DMS53 treated with DMSO at 0.1 percent for 48 hours (cell line): ENCODE data around the gene KRTAP5-6.
"Not testable (repeated sequence)": the region's sequence is repeated elsewhere in the genome, so short reads cannot be mapped to it uniquely, and the experiment has no call there.

Experiments used
- DNase-seq: peaks from one replicate; lab custom pipeline; 2025; ENCODE audit not compliant: unreplicated experiment; lab: John Stamatoyannopoulos, UW

Gene KRTAP5-6

GRCh38 chr11:1661454-1662269 is 35.3 kb upstream of the KRTAP5-6 start:
- DNase-seq, result not testable (repeated sequence)

GRCh38 chr11:1662699-1663283 is 34.2 kb upstream of the KRTAP5-6 start:
- not testable (repeated sequence) for DNase-seq

GRCh38 chr11:1665313-1665712 is 31.7 kb upstream of the KRTAP5-6 start:
- DNase-seq, result no peak

- DNase-seq, result no peak
Observed at GRCh38 chr11:1667121-1667850, 29.7 kb upstream of the KRTAP5-6 start.

GRCh38 chr11:1667906-1668305 is 29.1 kb upstream of the KRTAP5-6 start:
- DNase-seq, result no peak

GRCh38 chr11:1668911-1669473 is 28.0 kb upstream of the KRTAP5-6 start:
- DNase-seq, result no peak

GRCh38 chr11:1669546-1670218 is 27.3 kb upstream of the KRTAP5-6 start:
- no peak for DNase-seq

GRCh38 chr11:1670457-1670856 is 26.5 kb upstream of the KRTAP5-6 start:
- not testable (repeated sequence) for DNase-seq

- DNase-seq, result no peak
Observed at GRCh38 chr11:1670905-1671371, 26.1 kb upstream of the KRTAP5-6 start.

GRCh38 chr11:1671658-1672057 is 25.3 kb upstream of the KRTAP5-6 start:
- no peak for DNase-seq

- no peak for DNase-seq
Observed at GRCh38 chr11:1672613-1673350, 24.2 kb upstream of the KRTAP5-6 start.

- DNase-seq, result no peak
Observed at GRCh38 chr11:1673446-1674172, 23.4 kb upstream of the KRTAP5-6 start.

- DNase-seq, result no peak
Observed at GRCh38 chr11:1674173-1675131, 22.5 kb upstream of the KRTAP5-6 start.

GRCh38 chr11:1675536-1676228 is 21.3 kb upstream of the KRTAP5-6 start:
- DNase-seq, result no peak

GRCh38 chr11:1676229-1676740 is 20.7 kb upstream of the KRTAP5-6 start:
- DNase-seq, result no peak

GRCh38 chr11:1679881-1680280 is 17.1 kb upstream of the KRTAP5-6 start:
- DNase-seq, result no peak

GRCh38 chr11:1682225-1682905 is 14.6 kb upstream of the KRTAP5-6 start:
- DNase-seq, result no peak
